IPS DF 4.7 (cell line): Measurements from ENCODE around the gene DISC1.

Experiments used
- DNase-seq: peaks from one replicate; pipeline ENCODE4 v3.0.0-alpha.2; 2013; ENCODE audit warnings: low spot score; ENCODE audit errors: extremely low read depth

The DISC1 gene

DNA sequence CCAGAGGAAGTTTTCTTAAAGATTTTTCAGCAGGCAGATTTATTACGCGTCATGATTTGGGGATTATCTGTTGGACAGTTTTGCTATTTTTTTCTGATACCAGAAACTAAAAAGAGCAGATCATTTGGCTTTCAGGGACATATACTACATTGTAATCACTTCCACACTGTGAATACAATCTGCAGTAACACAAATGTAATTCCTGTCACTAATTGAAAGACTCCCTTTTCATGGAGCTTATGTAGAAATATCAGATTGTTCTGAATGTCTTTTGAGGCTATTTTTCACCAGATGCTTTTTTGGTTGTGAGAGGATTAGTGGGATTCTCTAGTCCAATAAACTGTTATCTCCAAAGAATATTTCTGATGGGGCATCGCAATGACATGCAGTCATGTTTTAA is 464.2 kb downstream of the DISC1 start:
- DNase-seq = no peak
